Uterus (tissue), 4 donors: ENCODE results near the gene POLRMT. TPM values are rescaled to one million over a fixed set of nuclear protein-coding genes. Genes with fewer than 3 reads are reported as not detected.

Source experiments
- DNase-seq, 2 donors: peaks; one replicate each; pipeline ENCODE4 v3.0.0-alpha.2; 2019 to 2020
- H3K27ac ChIP-seq, 2 donors: fragments of 200-600 bp; sonication (generic); 1 replicate in 1 of 2; 2 replicates in 1 of 2; pipeline ENCODE4 v1.5.1; 2016 to 2018
- H3K27me3 ChIP-seq, 2 donors: fragments of 200-600 bp; sonication (generic); one replicate each; pipeline ENCODE4 v1.5.1; 2018 to 2019; ENCODE audit warnings: control low read depth in 1 of 2
- H3K36me3 ChIP-seq, 2 donors: fragments of 200-600 bp; sonication (generic); one replicate each; pipeline ENCODE4 v1.5.1; 2019; ENCODE audit warnings: control low read depth in 1 of 2
- H3K4me1 ChIP-seq, 2 donors: fragments of 200-600 bp; sonication (generic); one replicate each; pipeline ENCODE4 v1.5.1; 2018 to 2019; ENCODE audit warnings: control low read depth in 1 of 2
- H3K4me3 ChIP-seq, 2 donors: fragments of 200-600 bp; sonication (generic); 1 replicate in 1 of 2; 2 replicates in 1 of 2; pipeline ENCODE4 v1.5.1; 2018 to 2019; ENCODE audit warnings: mild to moderate bottlenecking in 1 of 2
- H3K9me3 ChIP-seq, 2 donors: fragments of 200-600 bp; sonication (generic); one replicate each; pipeline ENCODE4 v1.5.1; 2019; ENCODE audit warnings: control low read depth in 1 of 2
- POLR2A ChIP-seq, 2 donors: fragments of 450-650 bp; IDR thresholded peaks; one replicate each; pipeline ENCODE4 v1.6.1; 2016; ENCODE audit warnings: antibody characterized with exemption in 2 of 2, mild to moderate bottlenecking in 1 of 2, moderate library complexity in 1 of 2
- intact Hi-C: fragments of 100-400 bp; cut with DNase I; formaldehyde crosslinking; loops from one replicate; pipeline ENCODE4 v1.15.1; 2023; ENCODE audit warnings: low total_unique reads
- total RNA-seq, 4 donors: library from RNA; depleted of rRNA in 3 of 4; stranded (reverse); fragments of >200 nt in 3 of 4; gene quantifications; one replicate each; pipeline versions ENCODE4 v1.1.0 to v1.2.4, GENCODE V29; 2014 to 2023
- TF ChIP-seq, protein P1 (sequence below), 4 experiments: fragments of 200-600 bp in 2 of 4; fragments of 450-650 bp in 2 of 4; sonication (generic) in 2 of 4; IDR thresholded peaks; one replicate each; pipeline ENCODE4 v1.5.1; 2016 to 2019; ENCODE audit warnings: antibody characterized with exemption in 4 of 4, mild to moderate bottlenecking in 2 of 4, moderate library complexity in 1 of 4
- donor health status: DM: yes; HTN: yes; CAD: no.

Gene POLRMT
- total RNA-seq, 4 donors from 2014 or later: 10.5 to 42.0 (median 24.1) TPM

DNA sequence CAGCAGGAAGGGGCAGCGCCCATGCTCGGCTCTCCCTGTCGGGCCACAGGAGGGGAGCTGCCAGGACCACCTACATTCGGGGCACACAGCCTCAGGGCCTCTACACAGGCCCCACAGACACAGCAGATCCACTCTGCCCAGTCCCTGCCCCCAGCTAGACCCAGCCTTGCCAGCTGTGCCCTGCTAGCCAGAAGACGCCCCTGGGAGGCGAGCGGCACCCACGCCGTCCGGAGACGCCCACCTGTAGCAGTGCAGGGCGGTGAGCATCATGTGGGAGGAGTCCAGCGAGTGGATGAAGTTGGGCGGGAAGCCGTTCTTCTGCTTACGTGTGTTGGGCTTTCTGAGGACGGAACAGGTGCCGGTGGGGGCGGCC, 15.1 kb downstream of the POLRMT start:
- no peaks in the 10 kb centered on the region for H3K9me3 ChIP-seq
- H3K4me3 ChIP-seq: no peak overlapping the region
- DNase-seq: no peak
- TF ChIP-seq, protein P1, sequence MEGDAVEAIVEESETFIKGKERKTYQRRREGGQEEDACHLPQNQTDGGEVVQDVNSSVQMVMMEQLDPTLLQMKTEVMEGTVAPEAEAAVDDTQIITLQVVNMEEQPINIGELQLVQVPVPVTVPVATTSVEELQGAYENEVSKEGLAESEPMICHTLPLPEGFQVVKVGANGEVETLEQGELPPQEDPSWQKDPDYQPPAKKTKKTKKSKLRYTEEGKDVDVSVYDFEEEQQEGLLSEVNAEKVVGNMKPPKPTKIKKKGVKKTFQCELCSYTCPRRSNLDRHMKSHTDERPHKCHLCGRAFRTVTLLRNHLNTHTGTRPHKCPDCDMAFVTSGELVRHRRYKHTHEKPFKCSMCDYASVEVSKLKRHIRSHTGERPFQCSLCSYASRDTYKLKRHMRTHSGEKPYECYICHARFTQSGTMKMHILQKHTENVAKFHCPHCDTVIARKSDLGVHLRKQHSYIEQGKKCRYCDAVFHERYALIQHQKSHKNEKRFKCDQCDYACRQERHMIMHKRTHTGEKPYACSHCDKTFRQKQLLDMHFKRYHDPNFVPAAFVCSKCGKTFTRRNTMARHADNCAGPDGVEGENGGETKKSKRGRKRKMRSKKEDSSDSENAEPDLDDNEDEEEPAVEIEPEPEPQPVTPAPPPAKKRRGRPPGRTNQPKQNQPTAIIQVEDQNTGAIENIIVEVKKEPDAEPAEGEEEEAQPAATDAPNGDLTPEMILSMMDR (IDR thresholded peaks at IDR 0.05): no peak
- no peak for TF ChIP-seq POLR2A (IDR thresholded peaks at IDR 0.05)
- H3K27ac ChIP-seq: no peak overlapping the region
- H3K27me3 ChIP-seq: no peaks in the 10 kb centered on the region
- H3K36me3 ChIP-seq: no peaks in the 10 kb centered on the region
- intact Hi-C loops: no loop called here
- H3K4me1 ChIP-seq: no peaks in the 10 kb centered on the region

- no peak for DNase-seq
- Histone ChIP-seq H3K36me3 (no peaks in the 10 kb centered on the region), H3K9me3 (no peaks in the 10 kb centered on the region), H3K4me3 (no peak overlapping the region), H3K27me3 (no peaks in the 10 kb centered on the region), H3K4me1 (no peaks in the 10 kb centered on the region), H3K27ac (no peak overlapping the region)
- intact Hi-C loops: no loop called here
- TF ChIP-seq POLR2A (IDR thresholded peaks at IDR 0.05): no peak
- TF ChIP-seq, protein P1 (IDR thresholded peaks at IDR 0.05): no peak
Measured at GRCh38 chr19:617551-618246, 15.6 kb downstream of the POLRMT start.

- TF ChIP-seq, protein P1 (IDR thresholded peaks at IDR 0.05): no peak
- no peak for TF ChIP-seq POLR2A (IDR thresholded peaks at IDR 0.05)
- no peaks in the 10 kb centered on the region for H3K9me3 ChIP-seq
- intact Hi-C loops: no loop called here
- no peak overlapping the region for H3K27ac ChIP-seq
- DNase-seq: no peak
- no peaks in the 10 kb centered on the region for H3K4me1 ChIP-seq
- H3K27me3 ChIP-seq: no peaks in the 10 kb centered on the region
- no peaks in the 10 kb centered on the region for H3K36me3 ChIP-seq
- H3K4me3 ChIP-seq: no peak overlapping the region
Measured at GRCh38 chr19:616747-617526, 16.4 kb downstream of the POLRMT start.

GRCh38 chr19:616062-616700, 17.2 kb downstream of the POLRMT start:
- DNase-seq: no peak
- H3K36me3 ChIP-seq: no peaks in the 10 kb centered on the region
- no peak overlapping the region for H3K27ac ChIP-seq
- H3K9me3 ChIP-seq: no peaks in the 10 kb centered on the region
- intact Hi-C loops: no loop called here
- no peak overlapping the region for H3K4me3 ChIP-seq
- H3K4me1 ChIP-seq: no peaks in the 10 kb centered on the region
- no peaks in the 10 kb centered on the region for H3K27me3 ChIP-seq
- TF ChIP-seq, protein P1 (IDR thresholded peaks at IDR 0.05): no peak
- TF ChIP-seq POLR2A (IDR thresholded peaks at IDR 0.05): no peak

DNA sequence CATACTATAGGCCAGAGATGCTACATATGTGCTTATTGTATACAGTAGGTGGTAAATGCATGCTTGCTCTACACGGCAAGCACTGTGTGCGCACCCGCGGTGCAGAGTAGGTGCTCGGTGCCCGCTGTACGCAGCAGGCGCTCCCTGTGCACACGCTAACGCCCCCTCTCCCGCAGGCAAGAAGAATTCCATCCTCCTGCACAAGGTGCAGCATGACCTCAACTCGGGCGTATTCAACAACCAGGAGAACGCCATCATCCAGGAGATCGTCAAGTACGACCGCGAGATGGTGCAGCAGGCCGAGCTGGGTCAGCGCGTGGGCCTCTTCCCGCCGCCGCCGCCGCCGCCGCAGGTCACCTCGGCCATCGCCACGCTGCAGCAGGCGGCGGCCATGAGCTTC, 17.7 kb downstream of the POLRMT start:
- intact Hi-C loops: no loop called here
- no peak overlapping the region for H3K27ac ChIP-seq
- DNase-seq: no peak
- TF ChIP-seq POLR2A (IDR thresholded peaks at IDR 0.05): no peak
- TF ChIP-seq, protein P1 (IDR thresholded peaks at IDR 0.05): peak in 1 of 4 experiments; percentile 9
- H3K9me3 ChIP-seq: no peaks in the 10 kb centered on the region
- no peak overlapping the region for H3K4me3 ChIP-seq
- H3K36me3 ChIP-seq: no peaks in the 10 kb centered on the region
- H3K4me1 ChIP-seq: no peaks in the 10 kb centered on the region
- no peaks in the 10 kb centered on the region for H3K27me3 ChIP-seq
